ENCODE data around the gene SNX27. TPM values are rescaled to one million over a fixed set of nuclear protein-coding genes. Genes with fewer than 3 reads are reported as not detected.
A peak's percentile ranks its signal among the peaks of the same experiment; 100 is the strongest.

The SNX27 gene
- polyA plus RNA-seq (2011; rRNA removed) (22.4 and 23.8 TPM in 2 replicates), polyA minus RNA-seq (2011; rRNA and poly(A)+ RNA removed) (35.7 and 60.8 TPM in 2 replicates)

DNA sequence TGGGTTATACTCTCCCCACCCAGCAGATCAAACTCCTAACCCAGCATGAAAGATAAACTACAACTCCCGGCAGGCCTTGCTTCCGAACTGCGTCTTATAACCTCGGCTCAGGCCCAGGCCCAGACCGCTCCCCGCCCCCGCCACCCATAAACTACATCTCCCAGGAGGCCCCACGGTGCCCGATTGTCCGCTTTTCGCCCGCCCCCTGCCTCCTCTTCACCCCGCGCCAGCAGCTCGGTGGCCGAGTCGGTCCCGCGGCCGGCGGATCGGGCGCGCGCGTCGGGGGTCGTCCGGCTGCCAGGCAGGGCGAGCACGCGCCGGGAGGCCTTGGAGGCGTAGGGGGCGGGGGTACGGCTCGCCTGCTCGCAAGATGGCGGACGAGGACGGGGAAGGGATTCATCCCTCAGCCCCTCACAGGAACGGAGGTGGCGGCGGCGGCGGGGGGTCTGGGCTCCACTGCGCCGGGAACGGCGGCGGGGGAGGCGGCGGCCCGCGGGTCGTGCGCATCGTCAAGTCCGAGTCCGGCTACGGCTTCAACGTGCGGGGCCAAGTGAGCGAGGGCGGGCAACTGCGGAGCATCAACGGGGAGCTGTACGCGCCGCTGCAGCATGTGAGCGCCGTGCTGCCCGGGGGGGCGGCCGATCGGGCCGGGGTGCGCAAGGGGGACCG is at the start of gene SNX27:
Gene SNX27 (plus strand): TSS at position 219 of the 669 bp plus-strand sequence. CDS start 152 bp downstream, at position 371.
- Histone ChIP-seq H3K4me3 (ENCODE audit: low read depth, low read length) (peak within 1 kb of the TSS; percentile 90), H3K9me3 (ENCODE audit: control insufficient read depth, insufficient read depth, low read length) (no peaks in the 10 kb centered on the region), H3K27ac (ENCODE audit: low read depth, low read length) (no peak within 1 kb of the TSS), H3K27me3 (ENCODE audit: control insufficient read depth, insufficient read depth, low read length) (no peaks in the 10 kb centered on the region)
- ChIA-PET POLR2A (interaction anchor here (0.6 kb wide), 2 partner anchors 19 to 69 kb away, joined by 3 read pairs; no protein-coding TSS in a partner anchor), CTCF (interaction anchor here (1.9 kb wide), 1 partner anchor 18 kb away, joined by 7 read pairs; no protein-coding TSS in a partner anchor)
- TF ChIP-seq, protein P1, sequence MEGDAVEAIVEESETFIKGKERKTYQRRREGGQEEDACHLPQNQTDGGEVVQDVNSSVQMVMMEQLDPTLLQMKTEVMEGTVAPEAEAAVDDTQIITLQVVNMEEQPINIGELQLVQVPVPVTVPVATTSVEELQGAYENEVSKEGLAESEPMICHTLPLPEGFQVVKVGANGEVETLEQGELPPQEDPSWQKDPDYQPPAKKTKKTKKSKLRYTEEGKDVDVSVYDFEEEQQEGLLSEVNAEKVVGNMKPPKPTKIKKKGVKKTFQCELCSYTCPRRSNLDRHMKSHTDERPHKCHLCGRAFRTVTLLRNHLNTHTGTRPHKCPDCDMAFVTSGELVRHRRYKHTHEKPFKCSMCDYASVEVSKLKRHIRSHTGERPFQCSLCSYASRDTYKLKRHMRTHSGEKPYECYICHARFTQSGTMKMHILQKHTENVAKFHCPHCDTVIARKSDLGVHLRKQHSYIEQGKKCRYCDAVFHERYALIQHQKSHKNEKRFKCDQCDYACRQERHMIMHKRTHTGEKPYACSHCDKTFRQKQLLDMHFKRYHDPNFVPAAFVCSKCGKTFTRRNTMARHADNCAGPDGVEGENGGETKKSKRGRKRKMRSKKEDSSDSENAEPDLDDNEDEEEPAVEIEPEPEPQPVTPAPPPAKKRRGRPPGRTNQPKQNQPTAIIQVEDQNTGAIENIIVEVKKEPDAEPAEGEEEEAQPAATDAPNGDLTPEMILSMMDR (IDR thresholded peaks at IDR 0.05; ENCODE audit: low read depth, low read length), result no peak
- DNase-seq (ENCODE audit: low read depth, low spot score), result peak; percentile 70

DNA sequence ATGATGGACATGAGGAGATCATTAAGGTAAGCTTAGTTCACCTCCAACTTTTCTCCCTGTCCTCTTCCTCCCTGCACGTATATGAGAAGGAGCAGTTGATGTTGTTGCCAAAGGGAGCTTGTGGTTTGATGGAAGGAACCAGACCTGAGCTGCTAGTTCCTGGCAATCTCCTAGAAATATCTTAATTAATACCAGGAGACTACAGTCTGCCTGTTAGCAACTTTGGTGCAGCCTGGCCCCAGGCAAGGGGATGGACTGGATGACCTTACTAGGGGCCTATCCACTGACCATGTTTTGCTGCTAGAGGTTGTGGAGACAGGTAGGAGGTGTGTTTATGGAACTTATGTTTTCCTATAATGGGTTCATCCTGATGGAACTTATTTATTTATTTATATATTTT is 49.2 kb upstream of the SNX27 start:
- ChIA-PET POLR2A (no interaction called here), CTCF (interaction anchor here (0.6 to 1.7 kb wide), 2 partner anchors 172 to 366 kb away, joined by 3 to 4 read pairs; no protein-coding TSS in a partner anchor)
- no peaks in the 10 kb centered on the region for H3K9me3 ChIP-seq (ENCODE audit: control insufficient read depth, insufficient read depth, low read length)
- H3K27ac ChIP-seq (ENCODE audit: low read depth, low read length), result no peak overlapping the region
- TF ChIP-seq, protein P1 (IDR thresholded peaks at IDR 0.05; ENCODE audit: low read depth, low read length), result no peak
- H3K4me3 ChIP-seq (ENCODE audit: low read depth, low read length), result no peak overlapping the region
- no peak for DNase-seq (ENCODE audit: low read depth, low spot score)
- no peaks in the 10 kb centered on the region for H3K27me3 ChIP-seq (ENCODE audit: control insufficient read depth, insufficient read depth, low read length)

DNA sequence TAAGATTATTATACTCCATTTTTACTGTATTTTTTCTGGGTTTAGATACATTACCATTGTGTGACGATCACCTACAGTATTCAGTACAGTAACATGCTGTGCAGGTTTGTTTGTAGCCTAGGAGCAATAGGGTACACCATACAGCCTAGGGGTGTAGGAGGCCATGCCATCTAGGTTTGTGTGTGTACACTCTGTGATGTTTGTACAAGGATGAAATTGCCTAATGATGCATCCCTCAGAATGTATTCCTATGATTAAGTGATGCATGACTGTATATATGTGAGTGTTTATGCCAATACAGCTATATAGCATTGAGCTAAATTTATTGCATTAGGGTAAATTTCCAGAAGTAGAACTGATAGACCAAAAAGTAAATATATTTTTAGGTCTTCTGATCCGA is 48.5 kb upstream of the SNX27 start:
- Histone ChIP-seq H3K4me3 (ENCODE audit: low read depth, low read length) (no peak overlapping the region), H3K27me3 (ENCODE audit: control insufficient read depth, insufficient read depth, low read length) (no peaks in the 10 kb centered on the region), H3K9me3 (ENCODE audit: control insufficient read depth, insufficient read depth, low read length) (no peaks in the 10 kb centered on the region), H3K27ac (ENCODE audit: low read depth, low read length) (no peak overlapping the region)
- DNase-seq (ENCODE audit: low read depth, low spot score), result no peak
- ChIA-PET POLR2A (no interaction called here), CTCF (interaction anchor here (1.7 kb wide), 1 partner anchor 171 kb away, joined by 4 read pairs; no protein-coding TSS in a partner anchor)
- TF ChIP-seq, protein P1 (IDR thresholded peaks at IDR 0.05; ENCODE audit: low read depth, low read length), result no peak

DNA sequence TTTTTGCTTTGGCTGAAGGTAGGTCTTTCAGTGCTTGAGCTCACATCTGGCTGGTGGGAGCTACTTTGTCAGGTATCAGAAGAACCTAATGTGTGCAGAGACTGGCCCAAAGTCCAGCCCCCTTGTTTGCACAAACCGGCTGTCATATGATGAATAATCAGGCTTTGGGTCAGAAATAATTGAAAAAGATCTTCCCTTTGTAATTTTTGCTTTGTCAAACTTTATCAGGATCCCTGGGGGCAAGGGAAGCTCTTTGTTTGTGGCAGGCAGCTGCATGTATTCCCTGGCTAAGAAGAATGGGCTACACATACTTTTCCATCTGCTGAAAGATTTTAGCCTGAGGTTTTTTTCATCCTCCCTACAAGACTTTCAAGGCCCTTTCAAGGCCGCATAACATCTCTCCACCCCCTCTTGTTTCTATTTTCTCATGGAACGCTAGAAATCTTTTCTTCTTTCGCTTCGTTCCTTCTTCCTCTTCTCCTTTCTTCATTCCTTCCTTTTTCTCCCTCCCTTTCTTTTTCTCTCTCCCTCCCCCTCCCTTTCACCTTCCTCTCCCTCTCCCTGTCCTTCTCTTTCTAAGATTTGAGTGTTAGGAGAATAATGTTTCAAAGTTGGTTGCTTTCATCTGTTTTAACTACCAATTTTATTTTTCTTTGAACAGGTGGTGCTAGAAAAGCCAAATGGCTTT is 46.2 kb upstream of the SNX27 start:
- CTCF ChIA-PET, result interaction anchor here (1.6 kb wide), 1 partner anchor 28 kb away, joined by 7 read pairs; no protein-coding TSS in a partner anchor
- no peak for DNase-seq (ENCODE audit: low read depth, low spot score)
- Histone ChIP-seq H3K9me3 (ENCODE audit: control insufficient read depth, insufficient read depth, low read length) (no peaks in the 10 kb centered on the region), H3K27ac (ENCODE audit: low read depth, low read length) (no peak overlapping the region), H3K27me3 (ENCODE audit: control insufficient read depth, insufficient read depth, low read length) (no peaks in the 10 kb centered on the region), H3K4me3 (ENCODE audit: low read depth, low read length) (no peak overlapping the region)
- POLR2A ChIA-PET, result no interaction called here
- TF ChIP-seq, protein P1 (IDR thresholded peaks at IDR 0.05; ENCODE audit: low read depth, low read length), result no peak

DNA sequence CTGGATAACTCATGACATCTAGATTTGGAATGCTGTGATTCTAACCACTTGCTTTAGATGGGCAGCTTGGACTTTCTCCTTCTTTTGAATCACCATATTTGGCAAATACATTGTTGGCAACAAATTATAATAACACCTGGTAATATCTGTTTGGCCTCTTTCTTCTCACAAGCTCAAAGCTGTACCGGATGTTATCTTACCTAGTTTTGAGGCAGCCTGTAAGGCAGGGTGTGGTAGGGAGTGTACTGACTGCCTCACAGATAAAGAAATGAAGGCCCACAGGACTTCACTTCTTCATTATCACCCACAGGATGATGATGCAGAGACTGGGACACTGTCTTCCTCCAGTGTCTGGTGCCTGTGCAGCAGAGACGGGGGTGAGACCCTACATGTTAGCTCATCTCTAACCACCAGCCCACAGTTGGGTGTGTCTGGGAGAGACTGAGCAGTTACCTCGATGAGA is 43.2 kb upstream of the SNX27 start:
- CTCF ChIA-PET, result no interaction called here
- H3K4me3 ChIP-seq (ENCODE audit: low read depth, low read length), result no peak overlapping the region
- DNase-seq (ENCODE audit: low read depth, low spot score), result no peak
- POLR2A ChIA-PET, result no interaction called here
- H3K9me3 ChIP-seq (ENCODE audit: control insufficient read depth, insufficient read depth, low read length), result no peaks in the 10 kb centered on the region
- no peaks in the 10 kb centered on the region for H3K27me3 ChIP-seq (ENCODE audit: control insufficient read depth, insufficient read depth, low read length)
- no peak overlapping the region for H3K27ac ChIP-seq (ENCODE audit: low read depth, low read length)
- TF ChIP-seq, protein P1 (IDR thresholded peaks at IDR 0.05; ENCODE audit: low read depth, low read length), result no peak

Measured in AG04450 (cell line).